Esophagus muscularis mucosa (tissue), 4 donors: ENCODE data around the gene TPRN. TPM values are rescaled to one million over a fixed set of nuclear protein-coding genes. Genes with fewer than 3 reads are reported as not detected.
"Not testable (repeated sequence)": the region's sequence is repeated elsewhere in the genome, so short reads cannot be mapped to it uniquely, and the experiment has no call there.

Experiments used
- DNase-seq: peaks from one replicate; pipeline ENCODE4 v3.0.0-alpha.2; 2017; ENCODE audit errors: extremely low spot score
- H3K27ac ChIP-seq, 4 donors: fragments of 200-600 bp; sonication (generic); replicated peaks in 1 of 4; 1 replicate in 3 of 4; 2 replicates in 1 of 4; pipeline ENCODE4 v1.5.1; 2016 to 2019; ENCODE audit warnings: mild to moderate bottlenecking in 1 of 4
- H3K27me3 ChIP-seq, 4 donors: fragments of 200-600 bp; sonication (generic); one replicate each; pipeline versions ENCODE4 v1.5.1 to v1.6.0; 2016 to 2019
- H3K36me3 ChIP-seq, 4 donors: fragments of 200-600 bp; sonication (generic); one replicate each; pipeline ENCODE4 v1.5.1; 2016 to 2019
- H3K4me1 ChIP-seq, 4 donors: fragments of 200-600 bp; sonication (generic); one replicate each; pipeline ENCODE4 v1.5.1; 2016 to 2019
- H3K4me3 ChIP-seq, 4 donors: fragments of 200-600 bp; sonication (generic); 1 replicate in 2 of 4; 2 replicates in 2 of 4; pipeline ENCODE4 v1.5.1; 2016 to 2019; ENCODE audit warnings: mild to moderate bottlenecking in 4 of 4, moderate library complexity in 1 of 4
- H3K9me3 ChIP-seq, 4 donors: fragments of 200-600 bp; sonication (generic); 1 replicate in 3 of 4; 2 replicates in 1 of 4; pipeline ENCODE4 v1.5.1; 2016 to 2019
- CTCF ChIP-seq, 3 experiments: fragments of 200-600 bp in 2 of 3; fragments of 450-650 bp in 1 of 3; sonication (generic) in 2 of 3; IDR thresholded peaks; one replicate each; pipeline ENCODE4 v1.5.1; 2017 to 2019; ENCODE audit warnings: antibody characterized with exemption in 3 of 3, mild to moderate bottlenecking in 2 of 3, moderate library complexity in 1 of 3
- EP300 ChIP-seq: sonication (generic); formaldehyde crosslinking; IDR thresholded peaks from one replicate; pipeline ENCODE4 v1.6.1; 2017; ENCODE audit warnings: antibody characterized with exemption
- POLR2A ChIP-seq: fragments of 450-650 bp; IDR thresholded peaks from one replicate; pipeline ENCODE4 v1.6.1; 2017; ENCODE audit warnings: antibody characterized with exemption, moderate library complexity, mild to moderate bottlenecking, low read depth
- POLR2AphosphoS5 ChIP-seq, 2 donors: sonication (generic); formaldehyde crosslinking; IDR thresholded peaks; one replicate each; pipeline ENCODE4 v1.6.1; 2017; ENCODE audit warnings: antibody characterized with exemption in 2 of 2
- WGBS: methylation state at CpG from one replicate; pipeline ENCODE4 v1.1.5; 2018; 5-methylcytosine and 5-hydroxymethylcytosine counted together
- intact Hi-C: fragments of 100-400 bp; cut with DNase I; formaldehyde crosslinking; loops from one replicate; pipeline ENCODE4 v1.15.1; 2023
- total RNA-seq, 4 donors: library from RNA; depleted of rRNA; stranded (reverse); fragments of >200 nt; gene quantifications; one replicate each; pipeline versions ENCODE4 v1.1.0 to v1.2.1, GENCODE V29; 2016

Gene TPRN
- total RNA-seq, 4 donors from 2014 or later = 4.1 to 12.6 (median 7.7) TPM

- Histone ChIP-seq H3K36me3 (peaks cover 13 to 25% (median 19%) of the 10 kb centered on the region in 4 donors), H3K4me1 (peaks cover 65 to 75% (median 70%) of the 10 kb centered on the region in 4 donors), H3K4me3 (peak within 1 kb of the TSS; percentile 79 to 99 (median 86)), H3K27me3 (no peaks in the 10 kb centered on the region), H3K9me3 (no peaks in the 10 kb centered on the region), H3K27ac (peak within 1 kb of the TSS; percentile 95 to 98 (median 98))
- TF ChIP-seq POLR2AphosphoS5 (IDR thresholded peaks at IDR 0.05) = peak; percentile 95 to 100
- TF ChIP-seq CTCF (IDR thresholded peaks at IDR 0.05) = peak in 1 of 3 experiments; percentile 38
- TF ChIP-seq POLR2A = peak; percentile 100
- TF ChIP-seq EP300 = no peak
- DNase-seq = peak; percentile 100
- intact Hi-C loops = no loop called here
- WGBS = 2% methylated on average over 12 of the region's 67 CpGs
Observed at GRCh38 chr9:137240841-137241489, 40.4 kb upstream of the TPRN start, which contains the start of gene TUBB4B. Gene TUBB4B (plus strand): TSS chr9:137241287. CDS start chr9:137241361, 74 bp downstream.

GRCh38 chr9:137240318-137240840, 39.8 kb upstream of the TPRN start:
- Histone ChIP-seq H3K4me1 (peaks cover 69 to 81% (median 76%) of the 10 kb centered on the region in 4 donors), H3K27ac (peak overlapping the region; percentile 95 to 98 (median 98)), H3K9me3 (no peaks in the 10 kb centered on the region), H3K27me3 (no peaks in the 10 kb centered on the region), H3K4me3 (peak overlapping the region; percentile 76 to 99 (median 83)), H3K36me3 (peaks cover 13 to 25% (median 19%) of the 10 kb centered on the region in 4 donors)
- WGBS = 1% methylated on average over 16 of the region's 58 CpGs
- intact Hi-C loops = no loop called here
- TF ChIP-seq POLR2A = peak; percentile 51
- TF ChIP-seq POLR2AphosphoS5 (IDR thresholded peaks at IDR 0.05) = peak in 1 of 2 donors; percentile 36
- no peak for TF ChIP-seq CTCF (IDR thresholded peaks at IDR 0.05)
- DNase-seq = peak; percentile 93

GRCh38 chr9:137239541-137240200, 39.1 kb upstream of the TPRN start:
- Histone ChIP-seq H3K4me3 (peak overlapping the region; percentile 76 to 99 (median 83)), H3K4me1 (peaks cover 68 to 83% (median 77%) of the 10 kb centered on the region in 4 donors), H3K36me3 (peaks cover 13 to 25% (median 19%) of the 10 kb centered on the region in 4 donors), H3K27ac (peak overlapping the region; percentile 95 to 98 (median 98))
- intact Hi-C loops, DNase-seq, H3K9me3 ChIP-seq, H3K27me3 ChIP-seq: not testable (repeated sequence)
- 49% methylated on average over 27 of the region's 27 CpGs for WGBS

GRCh38 chr9:137237759-137238726, 37.5 kb upstream of the TPRN start:
- WGBS = 73% methylated on average over 6 of the region's 13 CpGs
- peaks cover 51 to 74% (median 62%) of the 10 kb centered on the region in 4 donors for H3K4me1 ChIP-seq

More at GRCh38 chr9:137237759-137238726, 37.5 kb upstream of the TPRN start:
- Histone ChIP-seq H3K27ac (no peak overlapping the region), H3K4me3 (no peak overlapping the region), H3K27me3 (peaks cover 0 to 22% (median 5%) of the 10 kb centered on the region in 4 donors), H3K9me3 (no peaks in the 10 kb centered on the region), H3K36me3 (peaks cover 11 to 15% (median 12%) of the 10 kb centered on the region in 4 donors)
- intact Hi-C loops = no loop called here
- no peak for DNase-seq
- TF ChIP-seq EP300 (no peak), POLR2A (no peak), POLR2AphosphoS5 (IDR thresholded peaks at IDR 0.05) (no peak), CTCF (IDR thresholded peaks at IDR 0.05) (no peak)
